NCI-H774 (cell line): Measurements from ENCODE around the gene SLC39A11.
A peak's percentile ranks its signal among the peaks of the same experiment; 100 is the strongest.
"Not testable (repeated sequence)": the region's sequence is repeated elsewhere in the genome, so short reads cannot be mapped to it uniquely, and the experiment has no call there.

Experiments used
- DNase-seq: peaks from one replicate; lab custom pipeline; 2025; lab: John Stamatoyannopoulos, UW

SLC39A11 gene

GRCh38 chr17:72832306-72832705 lies 260.2 kb downstream of the SLC39A11 start:
- no peak for DNase-seq

GRCh38 chr17:72829883-72830282 lies 262.6 kb downstream of the SLC39A11 start:
- DNase-seq: no peak

DNA sequence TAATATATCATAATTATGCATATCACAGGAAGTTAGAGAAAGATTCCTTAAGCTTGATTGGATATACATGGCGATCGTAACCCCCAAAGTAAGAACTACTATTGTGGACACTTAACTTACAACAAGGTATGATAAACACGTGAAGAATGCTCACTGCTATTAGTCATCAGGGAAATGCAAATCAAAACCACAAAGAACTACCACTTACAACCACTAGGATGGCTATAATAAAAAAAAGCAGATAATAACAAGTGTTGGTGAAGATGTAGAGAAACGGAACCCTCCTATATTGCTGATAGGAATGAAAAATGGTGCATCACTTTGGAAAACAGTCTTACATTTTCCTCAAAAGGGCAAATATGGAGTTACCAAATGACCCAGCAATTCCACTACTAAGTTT lies 265.9 kb downstream of the SLC39A11 start:
- DNase-seq: no peak

- not testable (repeated sequence) for DNase-seq
Observed at GRCh38 chr17:72826059-72826458, 266.4 kb downstream of the SLC39A11 start.

DNA sequence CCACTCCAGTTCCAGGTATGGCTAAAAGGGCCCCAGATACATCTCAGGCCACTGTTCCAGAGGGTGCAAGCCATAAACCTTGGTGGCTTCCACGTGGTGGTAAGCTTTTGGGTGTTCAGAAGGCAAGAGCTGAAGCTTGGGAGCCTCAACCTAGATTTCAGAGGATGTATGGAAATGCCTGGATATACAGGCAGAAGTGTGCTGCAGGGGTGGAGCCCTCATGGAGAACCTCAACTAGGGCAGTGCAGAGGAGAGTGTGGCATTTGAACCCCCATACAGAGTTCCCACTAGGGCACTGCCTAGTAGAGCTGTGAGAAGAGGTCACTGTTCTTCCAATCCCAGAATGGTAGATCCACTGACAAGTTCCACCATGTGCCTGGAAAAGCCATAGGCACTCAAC lies 267.3 kb downstream of the SLC39A11 start:
- no peak for DNase-seq

DNA sequence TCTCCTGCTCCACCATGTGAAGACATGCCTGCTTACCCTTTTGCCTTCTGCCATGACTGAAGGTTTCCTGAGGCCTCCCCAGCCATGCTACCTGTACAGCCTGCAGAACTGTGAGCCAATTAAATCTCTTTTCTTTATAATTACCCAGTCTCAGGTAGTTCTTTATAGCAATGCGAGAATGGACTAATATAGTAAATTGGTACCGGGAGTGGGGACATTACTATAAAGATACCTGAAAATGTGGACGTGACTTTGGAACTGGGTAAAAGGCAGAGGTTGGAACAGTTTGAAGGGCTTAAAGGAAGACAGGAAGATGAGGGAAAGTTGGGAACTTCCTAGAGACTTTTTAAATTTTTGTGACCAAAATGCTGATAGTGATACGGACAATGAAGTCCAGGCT lies 268.2 kb downstream of the SLC39A11 start:
- not testable (repeated sequence) for DNase-seq

GRCh38 chr17:72822358-72823023 lies 270.0 kb downstream of the SLC39A11 start:
- DNase-seq: no peak

GRCh38 chr17:72816406-72816805 lies 276.1 kb downstream of the SLC39A11 start:
- DNase-seq: no peak

DNA sequence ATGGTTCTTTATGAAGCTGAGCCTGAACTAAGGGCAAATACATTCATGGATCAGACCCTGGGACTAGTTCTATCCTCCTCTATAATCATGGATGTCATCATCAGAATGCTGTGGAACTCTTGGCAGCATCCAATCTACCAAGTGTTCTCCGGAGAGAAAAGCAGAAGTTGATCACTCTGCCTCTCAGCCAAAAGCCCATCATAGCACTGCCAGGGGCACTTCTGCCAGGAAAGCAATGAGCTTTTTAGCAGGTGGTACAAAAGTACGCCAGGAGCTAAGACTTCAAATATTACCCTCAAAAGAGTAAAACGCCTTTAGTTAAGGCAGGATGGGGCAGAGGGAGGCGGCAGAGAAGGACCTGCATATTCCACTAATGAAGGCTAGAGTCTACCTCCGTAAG lies 279.0 kb downstream of the SLC39A11 start:
- DNase-seq: no peak

GRCh38 chr17:72812823-72813222 lies 279.7 kb downstream of the SLC39A11 start:
- DNase-seq: no peak

DNA sequence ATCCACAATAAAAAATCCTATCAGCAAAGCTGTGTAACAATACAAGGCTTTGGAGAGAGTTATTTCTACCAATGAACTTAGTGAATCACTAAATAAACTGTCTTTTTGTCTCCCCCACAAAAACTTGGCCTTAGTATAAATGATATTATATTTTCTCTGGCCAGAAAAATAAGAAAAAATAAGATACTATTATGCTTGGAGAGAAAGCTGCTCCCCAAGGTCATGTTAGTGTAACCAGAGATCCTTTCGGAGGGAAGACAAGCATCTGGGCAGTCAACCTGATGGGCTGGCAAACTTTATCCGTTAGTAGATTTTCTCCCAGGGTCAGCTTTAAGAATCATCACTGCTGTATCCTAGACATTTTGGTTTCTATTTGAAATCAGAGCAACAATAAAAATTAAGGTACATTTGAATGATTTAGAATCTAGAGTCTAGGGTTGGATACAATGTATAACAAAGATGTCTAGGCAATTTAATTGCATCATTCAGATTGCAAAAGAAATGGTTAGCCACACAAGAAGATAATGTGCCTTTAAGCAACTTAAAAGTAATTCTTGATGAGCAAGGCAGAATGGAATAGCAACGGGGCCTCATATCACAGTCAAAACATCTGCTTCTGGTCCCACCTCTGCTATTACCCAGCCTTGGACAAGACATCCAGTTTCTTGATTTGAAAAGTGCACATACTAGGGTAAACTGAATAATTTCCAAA lies 280.4 kb downstream of the SLC39A11 start:
- no peak for DNase-seq

- no peak for DNase-seq
Observed at GRCh38 chr17:72810991-72811508, 281.4 kb downstream of the SLC39A11 start.

- no peak for DNase-seq
Observed at GRCh38 chr17:72806011-72806410, 286.5 kb downstream of the SLC39A11 start.

DNA sequence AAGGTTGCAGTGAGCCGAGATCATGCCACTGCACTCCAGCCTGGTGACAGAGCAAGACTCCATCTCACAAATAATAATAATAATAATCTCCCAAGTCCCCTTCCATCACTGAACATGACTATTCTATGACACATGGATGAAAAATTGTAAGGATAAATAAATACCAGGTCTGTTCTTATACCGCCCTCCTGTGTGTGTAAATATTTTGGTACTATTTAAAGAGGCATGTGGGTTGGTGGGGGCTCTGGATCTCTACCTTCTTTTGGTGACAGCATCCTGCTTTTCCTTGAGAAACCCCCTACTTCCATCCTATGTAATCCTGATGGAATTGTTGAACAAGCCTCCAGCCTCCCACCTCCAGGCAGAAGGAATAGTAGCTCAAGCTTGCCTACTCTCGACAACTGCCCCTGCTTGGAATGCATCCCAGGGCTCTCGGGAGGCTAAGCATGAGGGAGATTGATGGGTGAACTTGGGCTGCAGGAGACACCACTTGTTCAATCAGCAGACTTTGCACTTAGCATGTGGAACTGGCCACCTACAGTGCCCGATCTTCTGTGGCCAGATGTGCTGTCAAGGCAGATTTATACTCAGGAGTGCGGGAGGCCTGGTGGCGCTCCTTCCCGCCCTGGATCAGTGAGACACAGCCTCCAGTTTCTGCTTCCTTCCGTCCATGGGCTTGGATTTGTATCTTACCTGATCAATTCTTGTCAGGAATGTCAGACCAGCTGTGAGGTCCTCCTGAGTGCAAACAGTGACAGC lies 287.4 kb downstream of the SLC39A11 start:
- no peak for DNase-seq

DNA sequence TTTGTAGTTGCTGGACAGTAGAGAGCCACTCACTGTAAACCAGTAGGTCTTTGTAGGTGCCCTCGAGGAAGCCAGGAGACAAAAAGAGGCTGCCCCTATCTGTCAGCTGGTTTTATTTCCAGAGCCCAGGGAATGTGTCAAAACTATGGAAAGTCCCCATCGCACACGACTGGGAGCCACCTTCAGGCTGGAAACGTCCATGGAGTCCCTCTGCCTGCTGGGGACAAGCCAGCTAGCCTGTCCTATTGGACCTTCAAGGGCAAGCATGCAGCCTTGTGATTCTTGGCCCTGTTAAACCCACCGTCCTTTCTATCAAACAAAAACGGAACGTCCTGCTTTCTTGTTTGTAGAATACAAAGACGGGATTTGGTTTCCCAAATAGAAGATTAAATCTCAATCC lies 289.8 kb downstream of the SLC39A11 start:
- DNase-seq: no peak

GRCh38 chr17:72797142-72797541 lies 295.3 kb downstream of the SLC39A11 start:
- no peak for DNase-seq

DNA sequence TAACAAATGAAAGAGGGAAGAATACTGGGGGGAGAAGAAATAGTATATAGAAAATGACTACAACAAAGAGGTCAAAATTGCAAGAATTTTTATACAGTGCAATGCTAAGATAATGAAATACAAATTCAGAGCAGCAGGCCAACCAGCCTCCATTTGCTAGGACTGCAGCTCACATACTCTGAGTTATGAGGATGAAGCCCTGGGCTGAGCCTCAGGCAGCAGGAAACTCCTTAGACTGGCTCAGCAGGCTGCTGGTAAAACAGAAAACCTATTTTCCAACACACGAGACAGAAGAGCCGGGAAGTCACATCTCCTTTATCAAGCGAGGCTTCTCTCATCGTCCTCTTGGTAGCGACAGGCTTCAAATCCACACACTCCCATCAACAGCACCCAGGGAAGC lies 296.5 kb downstream of the SLC39A11 start:
- no peak for DNase-seq

- no peak for DNase-seq
Observed at GRCh38 chr17:72794152-72794551, 298.3 kb downstream of the SLC39A11 start.

DNA sequence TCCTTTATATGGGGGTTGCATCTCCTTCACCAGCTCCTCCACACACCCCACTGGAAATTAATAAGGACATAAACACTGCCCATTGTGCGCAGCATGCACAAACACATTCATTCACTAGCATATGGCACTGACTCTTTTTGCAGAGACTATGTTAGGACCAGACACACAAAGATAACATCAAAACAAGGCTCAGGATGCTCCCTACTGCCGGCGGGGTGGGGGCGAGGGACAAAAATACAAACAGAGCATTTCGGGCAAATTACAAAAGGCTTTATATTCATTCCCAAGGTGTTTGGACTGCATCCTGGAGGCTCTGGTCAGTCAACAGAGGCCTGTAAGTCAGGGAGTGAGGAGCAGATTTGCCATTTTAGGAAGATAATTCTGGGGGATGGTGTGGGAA lies 299.7 kb downstream of the SLC39A11 start:
- DNase-seq: no peak

GRCh38 chr17:72790190-72790589 lies 302.3 kb downstream of the SLC39A11 start:
- no peak for DNase-seq

- DNase-seq: no peak
Observed at GRCh38 chr17:72789711-72790110, 302.8 kb downstream of the SLC39A11 start.

DNA sequence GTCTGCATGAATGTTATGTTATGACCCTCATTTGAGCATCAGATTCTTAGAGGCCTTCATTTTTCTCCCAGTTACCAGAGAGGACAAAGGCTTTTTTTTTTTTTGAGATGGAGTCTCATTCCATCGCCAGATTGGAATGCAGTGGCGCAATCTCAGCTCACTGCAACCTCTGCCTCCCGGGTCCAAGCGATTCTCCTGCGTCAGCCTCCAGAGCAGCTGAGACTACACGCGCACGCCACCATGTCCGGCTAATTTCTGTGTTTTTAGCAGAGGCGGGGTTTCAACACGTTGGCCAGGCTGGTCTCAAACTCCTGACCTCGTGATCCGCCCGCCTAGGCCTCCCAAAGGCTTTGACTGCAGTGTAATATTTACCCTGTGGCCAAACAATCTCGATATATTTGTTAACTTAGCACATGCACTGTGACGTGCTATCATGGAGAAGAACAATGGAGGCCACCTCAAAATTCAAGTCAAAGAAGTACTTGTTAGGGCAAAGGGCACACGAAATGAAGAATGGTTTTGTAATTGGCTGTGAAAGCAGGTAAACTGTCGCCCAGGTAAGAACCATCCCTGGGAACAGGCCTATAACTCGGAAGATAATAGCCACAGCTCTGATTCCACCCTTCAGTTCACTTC lies 303.4 kb downstream of the SLC39A11 start:
- peak; percentile 51 for DNase-seq
